ENCODE measurements around the gene HSF4. TPM values are rescaled to one million over a fixed set of nuclear protein-coding genes. Genes with fewer than 3 reads are reported as not detected.
A peak's percentile ranks its signal among the peaks of the same experiment; 100 is the strongest.

HSF4 gene
- polyA plus RNA-seq, 2 of the 4 experiments (the other 2 are of a cell fraction): 8.3 to 15.3 TPM

DNA sequence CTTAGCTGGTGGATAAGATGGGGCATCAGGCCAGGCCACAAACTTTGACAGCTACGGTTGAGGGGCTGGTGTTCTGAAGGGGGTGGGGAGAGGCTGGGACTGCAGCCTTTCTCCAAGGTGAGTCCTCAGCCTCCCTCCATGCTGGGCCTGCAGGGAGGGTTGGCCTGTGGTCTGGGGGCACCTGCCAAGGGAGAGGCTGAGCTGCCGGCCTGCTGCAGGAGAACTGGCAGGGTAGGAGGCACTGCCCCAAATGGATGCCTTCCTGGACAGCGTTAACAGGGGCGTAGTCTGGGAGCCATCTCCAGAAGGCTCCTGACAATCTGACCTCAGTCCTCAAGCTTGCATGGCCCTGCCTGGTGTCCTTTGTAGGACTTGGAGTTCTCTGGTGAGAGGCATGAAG is 39.5 kb downstream of the HSF4 start (continued):
- TF ChIP-seq RNF2 (IDR thresholded peaks at IDR 0.05; ENCODE audit: borderline replicate concordance, low read depth) (no peak), HOXA7 (CRISPR knock-in tag; IDR thresholded peaks at IDR 0.05) (no peak)

- no peak for DNase-seq (ENCODE audit: low read depth in 1 of 2, low spot score in 1 of 2)
- H3K4me2 ChIP-seq: no peak overlapping the region
- H3K4me1 ChIP-seq: peaks cover 20% of the 10 kb centered on the region
- no peak for FAIRE-seq
- H3K9me3 ChIP-seq: no peaks in the 10 kb centered on the region
- H3K27ac ChIP-seq: peak overlapping the region; percentile 28 to 73; a peak in 2 of 6 replicates
- H3K4me3 ChIP-seq: no peak overlapping the region
- CTCF ChIA-PET: interaction anchor here (0.6 to 10.5 kb wide), 5 partner anchors 8 to 877 kb away, joined by 3 to 105 read pairs (median 5); partner anchors contain the start of genes E2F4 and ELMO3
- TF ChIP-seq, protein P1, sequence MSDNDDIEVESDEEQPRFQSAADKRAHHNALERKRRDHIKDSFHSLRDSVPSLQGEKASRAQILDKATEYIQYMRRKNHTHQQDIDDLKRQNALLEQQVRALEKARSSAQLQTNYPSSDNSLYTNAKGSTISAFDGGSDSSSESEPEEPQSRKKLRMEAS (IDR thresholded peaks at IDR 0.05): no peak
- TF ChIP-seq HOXB13 (CRISPR knock-in tag; IDR thresholded peaks at IDR 0.05; ENCODE audit: low read depth): no peak
- TF ChIP-seq ESRRA (IDR thresholded peaks at IDR 0.05; ENCODE audit: borderline replicate concordance, low read length): no peak
- TF ChIP-seq RNF2 (IDR thresholded peaks at IDR 0.05; ENCODE audit: borderline replicate concordance, low read depth): no peak
- no peak for TF ChIP-seq REST (IDR thresholded peaks at IDR 0.05)
- no peak for TF ChIP-seq HOXB5 (CRISPR knock-in tag; IDR thresholded peaks at IDR 0.05)
- TF ChIP-seq CHD2 (IDR thresholded peaks at IDR 0.05; ENCODE audit: low read length, partially characterized antibody): no peak
- POLR2A ChIA-PET: interaction anchor here (1.2 kb wide), 1 partner anchor 20 kb away, joined by 3 read pairs; the partner anchor contains the start of gene TMEM208
- WGBS (ENCODE audit: missing lambda C conversion rate): 90% methylated on average over 8 of the region's 8 CpGs
- ATAC-seq: no peak
Observed at GRCh38 chr16:67206129-67206837, 41.7 kb downstream of the HSF4 start.

GRCh38 chr16:67206838-67207248 is 42.3 kb downstream of the HSF4 start:
- peaks cover 20% of the 10 kb centered on the region for H3K4me1 ChIP-seq
- no peak overlapping the region for H3K4me3 ChIP-seq
- peak overlapping the region; percentile 38 to 73; a peak in 3 of 6 replicates for H3K27ac ChIP-seq
- no peak; a peak in 1 of 6 replicates for ATAC-seq
- ChIA-PET CTCF (interaction anchor here (1.3 to 10.5 kb wide), 4 partner anchors 8 to 253 kb away, joined by 3 to 105 read pairs (median 7); partner anchors contain the start of genes E2F4 and ELMO3), POLR2A (interaction anchor here (0.9 to 1.4 kb wide), 3 partner anchors 10 to 20 kb away, joined by 3 to 5 read pairs (median 3); partner anchors contain the start of gene TMEM208)
- TF ChIP-seq JUNB (IDR thresholded peaks at IDR 0.05): no peak
- no peak for TF ChIP-seq KDM5A (IDR thresholded peaks at IDR 0.05)
- TF ChIP-seq KDM1A (IDR thresholded peaks at IDR 0.05; ENCODE audit: low read depth): no peak
- TF ChIP-seq EHMT2 (IDR thresholded peaks at IDR 0.05; ENCODE audit: low read depth): no peak
- TF ChIP-seq HDAC2 (IDR thresholded peaks at IDR 0.05): no peak
- TF ChIP-seq NR3C1 (IDR thresholded peaks at IDR 0.05): no peak
- TF ChIP-seq E2F6 (IDR thresholded peaks at IDR 0.05; ENCODE audit: borderline replicate concordance, low read depth): no peak
- TF ChIP-seq CHD4 (IDR thresholded peaks at IDR 0.05; ENCODE audit: borderline replicate concordance): no peak
- TF ChIP-seq FOXS1 (CRISPR knock-in tag; IDR thresholded peaks at IDR 0.05): no peak
- no peak overlapping the region; the same call in 2 of the 3 replicates for H3K4me2 ChIP-seq
- FAIRE-seq: no peak
- H3K9me3 ChIP-seq: no peaks in the 10 kb centered on the region
- WGBS (ENCODE audit: missing lambda C conversion rate): 100% methylated on average over 3 of the region's 3 CpGs
- DNase-seq (ENCODE audit: low read depth in 1 of 2, low spot score in 1 of 2): no peak
